GM21423 (cell line): ENCODE measurements around the gene DGKQ.
"Not testable (repeated sequence)": the region's sequence is repeated elsewhere in the genome, so short reads cannot be mapped to it uniquely, and the experiment has no call there.

Experiments
- ATAC-seq: cut with Tn5 transposase; IDR thresholded peaks from one replicate; pipeline ENCODE4 v1.9.1; 2021; ENCODE audit warnings: mild to moderate bottlenecking, moderate library complexity; ENCODE audit not compliant: unreplicated experiment

Gene DGKQ

DNA sequence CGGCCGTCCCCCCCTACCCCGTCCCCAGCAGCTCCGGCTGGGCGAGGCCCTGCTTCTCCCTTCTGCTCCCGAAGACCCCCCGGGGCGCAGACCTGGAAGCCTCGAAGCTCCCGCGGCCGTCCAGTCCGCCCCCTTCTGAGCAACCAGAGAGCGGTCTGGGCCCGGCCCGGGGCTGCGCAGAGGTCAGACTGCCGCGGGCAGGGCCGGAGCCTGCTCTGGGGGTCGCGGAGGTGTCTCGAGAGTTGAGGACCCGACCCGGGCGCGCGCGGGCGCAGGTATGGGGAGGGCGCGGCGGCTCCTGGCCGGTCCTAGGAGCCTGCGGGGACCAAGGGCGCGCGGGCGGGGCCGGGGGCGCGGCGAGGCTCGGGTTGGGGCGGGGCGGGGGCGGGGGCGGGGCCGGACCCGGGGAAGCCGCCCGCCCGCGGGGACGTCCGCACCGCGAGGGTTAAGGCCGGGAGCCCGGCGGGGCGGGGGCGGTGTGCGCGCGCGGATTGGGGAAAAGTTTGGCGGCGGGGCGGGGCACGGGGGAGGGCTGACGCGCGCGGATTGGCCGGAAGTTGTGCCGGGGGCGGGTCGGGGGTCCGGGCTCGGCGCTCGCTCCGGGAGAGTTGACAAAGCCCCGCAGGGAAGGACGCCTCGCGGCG lies 37.8 kb upstream of the DGKQ start, which contains the start of gene FGFRL1:
Gene FGFRL1, plus strand, starts transcription at position 605 of the 644 bp plus-strand sequence. CDS start 860 bp downstream, outside the sequence.
- ATAC-seq = peak; percentile 33

DNA sequence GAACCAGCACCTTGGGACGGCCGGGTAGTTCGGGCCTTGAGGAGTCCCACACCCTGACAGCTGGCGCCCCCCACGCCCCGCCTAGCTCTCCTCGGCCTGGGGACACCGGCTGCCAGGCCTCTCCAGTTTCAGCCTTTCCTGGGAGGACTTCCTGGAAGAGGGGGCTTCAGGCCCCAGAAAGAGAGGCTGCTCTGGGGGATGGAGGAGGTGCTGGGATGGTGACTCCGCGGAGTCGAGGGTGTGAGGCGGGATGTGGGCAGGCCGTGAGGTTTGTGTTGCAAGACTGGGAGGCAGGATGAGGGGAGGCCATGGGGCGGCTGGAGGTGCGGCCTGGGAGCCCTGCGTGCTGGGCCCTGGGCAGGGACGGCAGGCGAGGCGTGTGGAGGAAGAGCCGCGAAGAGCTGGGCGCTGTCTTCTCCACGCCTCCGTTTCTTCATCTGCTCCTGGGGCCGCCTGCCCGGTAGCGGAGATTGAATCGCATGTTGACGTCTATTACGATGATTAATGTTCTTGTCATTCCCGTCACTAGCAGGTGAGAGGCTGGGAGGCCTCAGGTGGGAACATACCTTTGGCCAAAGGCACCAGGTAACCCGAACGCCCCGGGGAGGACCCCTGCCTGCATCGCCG lies 37.1 kb upstream of the DGKQ start:
- ATAC-seq = peak; percentile 12

- peak; percentile 37 for ATAC-seq
Measured at GRCh38 chr4:1009542-1010394, 36.4 kb upstream of the DGKQ start.

DNA sequence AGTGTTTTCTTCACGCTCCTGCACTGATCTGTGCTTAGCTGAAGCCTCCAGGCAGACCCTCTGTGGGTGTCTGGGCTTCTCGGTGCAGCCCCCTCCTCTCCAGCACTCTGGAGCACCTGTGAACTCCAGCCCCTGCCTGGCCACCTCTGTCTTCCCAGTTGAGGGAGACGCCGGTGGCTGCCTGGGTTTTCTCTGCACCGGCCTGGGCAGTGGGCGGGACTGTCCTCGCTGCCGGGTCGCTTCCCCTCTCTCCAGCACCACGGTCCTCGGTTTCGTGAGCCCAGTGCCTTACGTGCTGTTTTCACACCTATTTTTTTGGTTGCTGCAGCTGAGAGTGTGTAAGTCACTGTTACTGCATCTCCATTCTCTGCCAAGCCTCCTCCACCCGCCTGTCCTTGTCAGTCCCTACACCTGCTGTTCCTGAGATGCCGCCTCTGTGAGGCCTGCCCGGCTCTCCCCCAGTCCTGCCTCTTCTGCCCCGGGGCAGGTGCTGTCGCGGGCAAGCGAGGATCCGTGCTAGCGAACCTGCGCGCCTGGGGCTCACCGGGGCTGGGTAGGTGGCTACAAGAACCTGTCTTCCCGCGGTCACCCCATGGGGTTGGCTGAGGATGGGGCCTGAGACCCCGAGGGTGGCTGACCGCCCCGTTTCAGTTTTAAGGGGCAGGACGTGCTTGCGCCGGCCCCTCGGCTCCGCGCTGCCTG lies 35.6 kb upstream of the DGKQ start:
- ATAC-seq = no peak

GRCh38 chr4:1006856-1007255 lies 33.5 kb upstream of the DGKQ start:
- no peak for ATAC-seq

DNA sequence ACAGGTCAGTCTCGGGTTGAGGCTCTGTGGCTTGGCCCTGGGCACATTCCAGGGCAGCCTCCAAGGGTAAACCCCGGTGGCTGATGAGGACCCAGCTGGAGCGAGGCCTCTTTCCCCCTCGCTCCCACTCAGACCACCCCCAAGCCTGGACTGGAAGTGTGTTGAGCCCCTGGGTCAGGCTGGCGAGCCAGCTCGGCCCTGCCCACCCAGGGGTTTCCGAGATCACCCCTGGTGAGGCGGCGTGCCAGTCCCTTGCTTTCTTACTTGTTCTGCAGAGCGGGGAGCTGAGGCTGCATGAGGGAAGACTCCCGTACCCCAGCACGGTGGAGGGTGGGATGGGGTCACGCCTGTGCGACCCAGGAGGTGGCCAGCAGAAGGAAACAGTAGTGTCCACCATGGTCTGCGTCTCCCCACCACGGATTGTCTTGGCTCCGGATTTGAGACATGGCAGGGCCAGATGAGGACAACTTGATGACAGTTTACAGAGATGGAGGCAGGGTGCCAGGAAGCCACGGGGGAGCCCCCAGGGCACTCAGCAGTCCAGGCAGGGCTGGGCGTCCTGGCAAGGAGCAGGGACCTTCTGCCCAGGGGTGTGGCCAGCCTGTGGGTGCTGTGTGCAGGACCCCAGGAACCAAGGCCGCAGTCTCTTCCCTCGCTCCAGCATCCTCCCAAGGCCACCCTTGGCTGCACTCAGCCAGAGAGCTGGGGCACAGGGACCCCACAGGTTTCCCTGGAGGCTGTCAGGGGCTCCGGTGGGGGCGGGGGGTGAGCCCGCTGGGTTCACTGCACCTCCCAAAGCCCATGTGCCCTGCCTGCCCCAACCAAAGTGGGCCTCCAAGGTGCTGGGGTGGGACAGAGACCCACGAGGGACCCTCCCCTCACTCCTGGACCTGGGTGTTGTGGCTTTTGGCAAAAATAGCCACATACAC lies 31.5 kb upstream of the DGKQ start:
- no peak for ATAC-seq

DNA sequence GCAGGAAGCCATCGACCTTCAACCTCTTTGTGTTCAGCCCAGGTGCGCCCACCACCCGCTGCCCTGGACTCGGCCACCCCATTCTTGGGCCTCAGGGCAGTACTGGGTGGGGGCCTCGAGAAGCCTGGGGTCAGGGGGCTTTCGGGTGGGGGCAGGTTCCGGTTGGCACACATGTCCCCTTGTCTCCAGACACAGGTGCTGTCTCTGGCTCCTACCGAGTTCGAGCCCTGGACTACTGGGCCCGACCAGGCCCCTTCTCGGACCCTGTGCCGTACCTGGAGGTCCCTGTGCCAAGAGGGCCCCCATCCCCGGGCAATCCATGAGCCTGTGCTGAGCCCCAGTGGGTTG lies 30.7 kb upstream of the DGKQ start:
- ATAC-seq = no peak

DNA sequence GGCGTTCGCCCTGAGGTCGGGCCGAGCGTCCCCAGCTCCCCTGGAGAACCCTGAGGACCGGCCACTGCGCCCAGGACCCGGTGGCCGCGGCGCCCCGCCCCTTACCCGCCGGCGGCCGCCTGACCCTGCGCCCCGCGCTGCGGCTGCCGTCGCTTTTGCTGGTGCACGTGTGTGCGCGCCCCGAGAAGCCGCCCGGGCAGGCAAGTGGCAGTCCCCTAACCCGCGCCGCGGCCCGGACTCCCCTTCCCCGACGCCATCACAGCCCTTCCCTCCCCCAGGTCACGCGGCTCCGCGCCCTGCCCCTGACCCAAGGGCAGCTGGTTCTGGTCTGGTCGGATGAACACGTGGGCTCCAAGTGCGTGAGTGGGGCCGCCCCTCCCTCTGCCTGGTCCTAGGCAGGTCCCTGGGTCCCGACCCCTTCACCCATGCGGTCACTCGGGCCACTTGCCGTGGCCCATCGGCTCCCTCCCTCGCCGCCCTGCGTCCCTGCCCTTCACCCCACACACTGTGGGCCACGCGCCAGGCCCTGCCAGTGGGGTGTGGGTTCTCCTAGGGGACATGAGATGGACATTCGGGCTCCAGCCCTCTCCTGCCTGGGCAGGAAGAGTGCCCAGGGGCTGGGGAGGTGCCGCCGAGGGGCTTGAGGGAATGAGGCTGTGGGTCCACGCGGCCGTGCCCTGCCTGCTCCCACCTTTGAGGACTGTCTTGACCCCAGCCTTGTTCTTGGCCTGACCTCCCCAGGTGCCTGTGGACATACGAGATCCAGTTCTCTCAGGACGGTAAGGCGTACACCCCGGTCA lies 30.1 kb upstream of the DGKQ start:
- no peak for ATAC-seq

DNA sequence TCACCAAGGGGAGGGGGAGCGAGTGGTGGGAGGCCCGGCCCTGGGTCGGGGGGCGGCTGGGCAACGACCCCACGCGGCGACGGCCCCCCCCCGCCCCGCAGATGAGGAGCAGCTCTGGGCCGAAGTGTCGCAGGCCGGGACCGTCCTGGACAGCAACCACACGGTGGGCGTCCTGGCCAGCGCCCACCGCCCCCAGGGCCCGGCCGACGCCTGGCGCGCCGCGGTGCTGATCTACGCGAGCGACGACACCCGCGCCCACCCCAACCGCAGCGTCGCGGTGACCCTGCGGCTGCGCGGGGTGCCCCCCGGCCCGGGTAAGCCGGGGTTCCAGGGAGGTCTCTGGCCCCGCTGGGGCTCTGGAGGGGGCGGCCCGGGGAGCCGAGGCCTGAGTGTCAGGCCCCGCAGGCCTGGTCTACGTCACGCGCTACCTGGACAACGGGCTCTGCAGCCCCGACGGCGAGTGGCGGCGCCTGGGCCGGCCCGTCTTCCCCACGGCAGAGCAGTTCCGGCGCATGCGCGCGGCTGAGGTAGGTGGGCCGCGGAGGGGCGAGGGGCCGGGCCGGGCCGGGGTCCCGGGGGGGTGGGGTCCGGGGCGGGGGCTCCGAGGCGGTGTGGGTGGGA lies 29.4 kb upstream of the DGKQ start:
- no peak for ATAC-seq

DNA sequence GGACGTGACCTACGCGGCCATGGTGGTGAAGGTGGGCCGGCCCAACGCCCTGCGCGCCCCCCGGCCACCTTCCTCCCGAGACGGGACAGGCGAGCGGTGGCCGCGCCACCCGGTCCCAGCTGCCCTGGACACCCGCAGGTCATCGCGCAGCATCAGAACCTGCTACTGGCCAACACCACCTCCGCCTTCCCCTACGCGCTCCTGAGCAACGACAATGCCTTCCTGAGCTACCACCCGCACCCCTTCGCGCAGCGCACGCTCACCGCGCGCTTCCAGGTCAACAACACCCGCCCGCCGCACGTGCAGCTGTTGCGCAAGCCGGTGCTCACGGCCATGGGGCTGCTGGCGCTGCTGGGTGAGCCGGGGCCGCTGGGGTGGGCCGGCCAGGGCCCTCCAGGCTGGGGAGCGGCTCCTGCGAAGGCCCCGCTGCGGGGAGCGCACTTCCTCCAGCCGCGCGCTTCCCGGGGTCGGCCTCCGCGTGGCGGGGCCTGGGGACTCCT lies 28.8 kb upstream of the DGKQ start:
- no peak for ATAC-seq

DNA sequence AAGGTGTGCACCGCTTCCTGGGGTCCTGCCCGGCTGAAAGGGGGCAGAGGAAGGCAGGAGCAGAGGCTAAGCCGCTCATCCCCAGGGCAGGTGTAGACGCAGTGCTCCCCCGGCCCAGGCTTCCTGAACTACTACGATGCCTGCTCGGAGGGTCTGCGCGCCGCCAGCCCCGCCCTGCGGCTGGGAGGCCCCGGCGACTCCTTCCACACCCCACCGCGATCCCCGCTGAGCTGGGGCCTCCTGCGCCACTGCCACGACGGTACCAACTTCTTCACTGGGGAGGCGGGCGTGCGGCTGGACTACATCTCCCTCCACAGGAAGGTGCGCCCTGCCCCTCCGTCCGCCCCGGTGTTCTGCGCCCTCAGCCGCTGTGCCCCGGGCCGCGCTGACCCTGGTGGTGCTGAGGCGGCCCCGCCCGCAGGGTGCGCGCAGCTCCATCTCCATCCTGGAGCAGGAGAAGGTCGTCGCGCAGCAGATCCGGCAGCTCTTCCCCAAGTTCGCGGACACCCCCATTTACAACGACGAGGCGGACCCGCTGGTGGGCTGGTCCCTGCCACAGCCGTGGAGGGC lies 28.3 kb upstream of the DGKQ start:
- no peak for ATAC-seq

DNA sequence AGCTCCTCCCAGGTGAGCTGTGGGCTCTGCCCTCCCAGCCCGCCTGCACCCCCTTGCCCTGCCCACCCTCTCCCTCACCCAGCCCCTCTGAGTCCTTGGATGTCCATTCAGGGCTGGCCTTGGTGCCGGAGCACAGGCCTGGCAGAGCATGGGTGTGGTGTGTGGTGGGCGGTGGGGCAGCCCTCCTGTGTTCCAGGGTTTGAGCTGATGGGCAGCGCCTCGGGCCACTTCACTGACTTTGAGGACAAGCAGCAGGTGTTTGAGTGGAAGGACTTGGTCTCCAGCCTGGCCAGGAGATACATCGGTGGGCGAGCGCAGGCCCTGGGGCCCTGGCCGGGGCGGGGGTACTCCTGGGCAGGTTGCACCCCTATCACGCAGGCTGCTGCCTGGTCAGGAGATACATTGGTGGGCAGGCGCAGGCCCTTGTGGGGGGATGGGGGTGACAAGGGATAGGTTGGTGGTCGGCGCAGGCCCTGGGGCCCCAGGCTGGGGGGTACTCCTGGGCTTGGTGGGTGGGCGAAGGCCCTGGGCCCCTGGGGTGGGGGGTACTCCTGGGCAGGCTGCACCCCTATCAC lies 27.4 kb upstream of the DGKQ start:
- no peak for ATAC-seq

- no peak for ATAC-seq
Measured at GRCh38 chr4:999882-1000425, 26.6 kb upstream of the DGKQ start.

DNA sequence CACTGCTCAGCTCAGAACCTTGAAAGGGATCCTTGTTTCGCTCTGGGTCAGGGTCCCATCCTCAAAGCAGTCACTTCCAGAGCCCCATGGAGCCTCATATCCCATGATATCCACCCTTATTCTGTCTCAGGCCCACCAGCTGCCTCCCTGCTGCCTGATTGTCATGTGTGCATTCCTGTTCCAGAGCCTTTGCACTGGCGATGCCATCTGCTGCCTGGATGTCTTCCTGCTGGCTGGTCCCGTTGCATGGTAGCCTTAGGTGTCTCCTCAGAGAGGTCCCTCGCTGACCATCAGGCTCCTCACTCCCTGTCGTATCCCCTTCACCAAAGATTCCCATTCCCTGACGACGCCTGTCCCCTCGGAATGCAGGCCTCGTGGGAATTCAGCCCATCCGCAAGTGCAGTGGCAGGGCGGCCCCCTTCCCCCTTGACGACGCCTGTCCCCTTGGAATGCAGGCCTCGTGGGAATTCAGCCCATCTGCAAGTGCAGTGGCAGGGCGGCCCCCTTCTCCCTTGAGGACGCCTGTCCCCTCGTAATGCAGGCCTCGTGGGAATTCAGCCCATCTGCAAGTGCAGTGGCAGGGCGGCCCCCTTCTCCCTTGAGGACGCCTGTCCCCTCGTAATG lies 26.0 kb upstream of the DGKQ start:
- not testable (repeated sequence) for ATAC-seq

GRCh38 chr4:998096-998691 lies 24.8 kb upstream of the DGKQ start:
- ATAC-seq = no peak

DNA sequence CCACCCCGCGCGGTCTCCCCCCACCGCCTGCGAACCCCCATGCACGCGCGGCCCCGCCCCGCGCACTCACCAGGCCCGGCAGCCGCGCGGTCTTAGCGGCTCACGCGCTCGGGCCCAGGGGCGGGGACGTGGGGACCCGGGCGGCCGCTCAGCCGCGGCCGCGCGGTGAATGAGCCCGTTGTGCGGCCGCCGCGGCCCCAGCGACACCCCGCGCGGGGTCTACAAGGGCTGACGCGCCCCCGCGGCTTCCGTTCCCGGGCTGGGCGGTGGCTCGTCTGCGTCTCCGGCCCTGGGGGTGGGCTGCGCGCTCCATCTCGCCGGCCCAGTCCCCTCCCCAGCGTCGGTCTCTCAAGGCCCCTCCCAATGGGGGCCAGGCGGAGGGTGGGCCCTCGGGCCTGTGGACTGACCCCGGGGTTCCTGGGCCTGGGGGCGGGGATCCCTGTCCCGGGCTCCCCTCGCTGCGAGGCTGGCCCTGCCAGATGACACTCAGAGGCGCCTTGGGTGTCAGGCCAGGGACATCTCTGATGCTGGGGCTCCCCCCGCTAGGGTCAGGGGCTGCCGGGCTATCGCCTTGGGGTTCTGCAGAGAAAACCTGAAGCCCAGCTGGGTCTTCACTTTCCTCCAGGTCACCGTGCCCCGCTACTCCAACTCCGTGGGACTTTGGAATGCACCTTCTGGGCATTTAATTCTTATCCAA lies 24.2 kb upstream of the DGKQ start:
- ATAC-seq = no peak
